WTC11 (cell line): ENCODE results near the gene METAP1.

Experiments used
- JUN ChIP-seq: sonication (generic); formaldehyde crosslinking; IDR thresholded peaks from 2 replicates; pipeline ENCODE4 v1.8.0; 2023; ENCODE audit warnings: mild to moderate bottlenecking, missing genetic modification reagents
- NR1H2 ChIP-seq: sonication (generic); formaldehyde crosslinking; IDR thresholded peaks from 2 replicates; pipeline ENCODE4 v1.9.0; 2021; ENCODE audit warnings: mild to moderate bottlenecking, moderate library complexity, missing genetic modification reagents
- TCF7 ChIP-seq: sonication (generic); formaldehyde crosslinking; IDR thresholded peaks from 2 replicates; pipeline ENCODE4 v1.8.0; 2022; ENCODE audit warnings: mild to moderate bottlenecking, low read depth, missing genetic modification reagents, moderate library complexity
- TF ChIP-seq, protein P1 (sequence below): sonication (generic); formaldehyde crosslinking; IDR thresholded peaks from 2 replicates; pipeline ENCODE4 v1.8.1; 2023; ENCODE audit warnings: mild to moderate bottlenecking, missing genetic modification reagents, moderate library complexity
- TF ChIP-seq, protein P2 (sequence below): sonication (generic); formaldehyde crosslinking; IDR thresholded peaks from 2 replicates; pipeline ENCODE4 v1.8.0; 2022; ENCODE audit warnings: mild to moderate bottlenecking, missing genetic modification reagents
- TF ChIP-seq, protein P3 (sequence below): fragments of 200-600 bp; IDR thresholded peaks from 2 replicates; pipeline ENCODE4 v1.8.0; 2022; ENCODE audit warnings: antibody characterized with exemption

DNA sequence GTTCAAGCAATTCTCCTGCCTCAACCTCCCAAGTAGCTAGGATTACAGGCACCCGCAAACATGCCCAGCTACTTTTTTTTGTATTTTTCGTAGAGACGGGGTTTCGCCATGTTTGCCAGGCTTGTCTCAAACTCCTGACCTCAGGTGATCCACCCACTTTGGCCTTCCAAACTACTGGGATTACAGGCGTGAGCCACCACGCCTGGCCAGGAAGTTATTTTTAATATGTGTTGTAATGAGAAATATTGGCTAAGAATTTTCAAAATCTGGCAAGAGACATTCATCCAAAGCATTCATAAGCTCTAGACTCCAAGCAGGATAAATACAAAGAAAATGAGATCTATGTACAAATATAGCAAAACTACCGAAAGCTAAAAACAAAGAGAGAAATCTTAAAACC lies 18.0 kb upstream of the METAP1 start:
- TF ChIP-seq TCF7 (no peak), JUN (no peak), NR1H2 (CRISPR knock-in tag) (no peak)
- TF ChIP-seq, protein P1, sequence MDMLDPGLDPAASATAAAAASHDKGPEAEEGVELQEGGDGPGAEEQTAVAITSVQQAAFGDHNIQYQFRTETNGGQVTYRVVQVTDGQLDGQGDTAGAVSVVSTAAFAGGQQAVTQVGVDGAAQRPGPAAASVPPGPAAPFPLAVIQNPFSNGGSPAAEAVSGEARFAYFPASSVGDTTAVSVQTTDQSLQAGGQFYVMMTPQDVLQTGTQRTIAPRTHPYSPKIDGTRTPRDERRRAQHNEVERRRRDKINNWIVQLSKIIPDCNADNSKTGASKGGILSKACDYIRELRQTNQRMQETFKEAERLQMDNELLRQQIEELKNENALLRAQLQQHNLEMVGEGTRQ (CRISPR knock-in tag), result no peak
- TF ChIP-seq, protein P2, sequence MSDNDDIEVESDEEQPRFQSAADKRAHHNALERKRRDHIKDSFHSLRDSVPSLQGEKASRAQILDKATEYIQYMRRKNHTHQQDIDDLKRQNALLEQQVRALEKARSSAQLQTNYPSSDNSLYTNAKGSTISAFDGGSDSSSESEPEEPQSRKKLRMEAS (CRISPR knock-in tag), result no peak
- TF ChIP-seq, protein P3, sequence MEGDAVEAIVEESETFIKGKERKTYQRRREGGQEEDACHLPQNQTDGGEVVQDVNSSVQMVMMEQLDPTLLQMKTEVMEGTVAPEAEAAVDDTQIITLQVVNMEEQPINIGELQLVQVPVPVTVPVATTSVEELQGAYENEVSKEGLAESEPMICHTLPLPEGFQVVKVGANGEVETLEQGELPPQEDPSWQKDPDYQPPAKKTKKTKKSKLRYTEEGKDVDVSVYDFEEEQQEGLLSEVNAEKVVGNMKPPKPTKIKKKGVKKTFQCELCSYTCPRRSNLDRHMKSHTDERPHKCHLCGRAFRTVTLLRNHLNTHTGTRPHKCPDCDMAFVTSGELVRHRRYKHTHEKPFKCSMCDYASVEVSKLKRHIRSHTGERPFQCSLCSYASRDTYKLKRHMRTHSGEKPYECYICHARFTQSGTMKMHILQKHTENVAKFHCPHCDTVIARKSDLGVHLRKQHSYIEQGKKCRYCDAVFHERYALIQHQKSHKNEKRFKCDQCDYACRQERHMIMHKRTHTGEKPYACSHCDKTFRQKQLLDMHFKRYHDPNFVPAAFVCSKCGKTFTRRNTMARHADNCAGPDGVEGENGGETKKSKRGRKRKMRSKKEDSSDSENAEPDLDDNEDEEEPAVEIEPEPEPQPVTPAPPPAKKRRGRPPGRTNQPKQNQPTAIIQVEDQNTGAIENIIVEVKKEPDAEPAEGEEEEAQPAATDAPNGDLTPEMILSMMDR, result no peak
